Activated CD8-positive, alpha-beta memory T cell treated with anti-CD3 and anti-CD28 coated beads, Interleukin-2, amount 10 ng/mL, durations not matched to agents 7 days and 5 days (primary cell): ENCODE measurements around the gene CDC123. TPM values are rescaled to one million over a fixed set of nuclear protein-coding genes. Genes with fewer than 3 reads are reported as not detected.
A peak's percentile ranks its signal among the peaks of the same experiment; 100 is the strongest.
"Not testable (repeated sequence)": the region's sequence is repeated elsewhere in the genome, so short reads cannot be mapped to it uniquely, and the experiment has no call there.

Experiments
- ATAC-seq: fragments of 150-1000 bp; cut with Tn5 transposase; one replicate; pipeline ENCODE4 v1.10.0; 2021; ENCODE audit warnings: moderate library complexity
- CTCF ChIA-PET: fragments of 350-600 bp; sonication (Branson Sonifier 250); formaldehyde crosslinking; loops from one replicate; lab custom pipeline; 2021; ENCODE audit warnings: antibody characterized with exemption; lab: Charles Lee
- DNase-seq: peaks from one replicate; pipeline ENCODE4 v3.0.0-alpha.2; 2020
- H3K27ac Mint-ChIP-seq: one replicate; pipeline ENCODE4 v1.8.0; 2021; ENCODE audit warnings: mild to moderate bottlenecking, mixed read lengths
- H3K27me3 Mint-ChIP-seq: one replicate; pipeline ENCODE4 v1.8.0; 2021; ENCODE audit warnings: mixed read lengths
- H3K36me3 Mint-ChIP-seq: one replicate; pipeline ENCODE4 v1.8.0; 2021; ENCODE audit warnings: mild to moderate bottlenecking, mixed read lengths
- H3K4me1 Mint-ChIP-seq: one replicate; pipeline ENCODE4 v1.8.0; 2021; ENCODE audit warnings: mixed read lengths
- H3K4me3 Mint-ChIP-seq: one replicate; pipeline ENCODE4 v1.8.0; 2021; ENCODE audit warnings: mild to moderate bottlenecking, moderate library complexity, mixed read lengths
- H3K9me3 Mint-ChIP-seq: one replicate; pipeline ENCODE4 v1.8.0; 2022; ENCODE audit warnings: low read depth, mixed read lengths
- total RNA-seq, 2 experiments: library from RNA; stranded (reverse); gene quantifications; one replicate each; pipeline ENCODE4 v1.2.3, GENCODE V29; 2021

The CDC123 gene, protein sequence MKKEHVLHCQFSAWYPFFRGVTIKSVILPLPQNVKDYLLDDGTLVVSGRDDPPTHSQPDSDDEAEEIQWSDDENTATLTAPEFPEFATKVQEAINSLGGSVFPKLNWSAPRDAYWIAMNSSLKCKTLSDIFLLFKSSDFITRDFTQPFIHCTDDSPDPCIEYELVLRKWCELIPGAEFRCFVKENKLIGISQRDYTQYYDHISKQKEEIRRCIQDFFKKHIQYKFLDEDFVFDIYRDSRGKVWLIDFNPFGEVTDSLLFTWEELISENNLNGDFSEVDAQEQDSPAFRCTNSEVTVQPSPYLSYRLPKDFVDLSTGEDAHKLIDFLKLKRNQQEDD
- 100 to 1,000 TPM in 1 of 2 experiments, 10 to 100 TPM in 1; 95.2 to 130 TPM for total RNA-seq

DNA sequence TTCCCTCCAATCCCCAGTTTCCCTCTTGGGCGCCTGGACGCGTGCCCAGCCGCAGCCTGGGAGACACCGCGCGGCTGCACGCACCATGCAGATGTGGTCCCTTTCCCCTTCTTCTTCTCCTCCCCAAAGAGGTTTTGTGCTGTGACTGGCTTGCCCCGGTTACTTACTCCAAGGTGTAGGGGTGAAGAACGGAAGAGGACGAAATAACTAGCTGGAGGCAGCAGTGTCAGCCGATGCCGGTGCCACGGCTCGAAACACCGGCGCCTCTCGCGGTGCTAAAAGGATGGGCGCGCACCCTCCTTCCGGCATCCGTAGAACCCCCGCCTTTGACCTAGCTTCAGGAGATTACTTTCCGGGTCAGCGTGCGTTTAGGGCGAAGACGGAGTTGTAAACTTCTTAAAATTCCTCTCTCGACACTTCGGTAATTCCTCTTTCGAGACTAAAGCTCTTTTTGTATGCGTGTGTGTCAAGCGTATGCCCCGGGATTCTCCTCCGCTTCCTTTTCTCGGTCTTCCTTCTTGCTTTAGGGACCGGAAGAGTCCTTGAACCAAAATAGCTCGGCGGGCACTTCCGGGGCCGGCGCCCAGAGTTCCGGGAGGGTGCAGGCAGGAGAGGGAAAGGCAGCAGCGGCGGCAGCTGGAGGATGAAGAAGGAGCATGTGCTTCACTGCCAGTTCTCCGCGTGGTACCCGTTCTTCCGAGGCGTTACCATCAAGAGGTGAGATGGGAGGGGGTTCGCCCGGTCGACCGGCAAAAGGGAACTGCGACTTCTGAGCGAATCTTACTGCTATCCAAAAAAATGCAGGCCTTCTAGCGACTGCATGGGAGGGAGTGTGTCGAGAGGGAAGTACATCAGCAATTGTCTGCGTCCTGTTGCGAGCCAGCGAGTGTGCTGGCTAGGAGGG lies at the start of gene CDC123, which contains the start of gene NUDT5:
CDC123 (plus strand) TSS at position 586 of the 904 bp plus-strand sequence; CDS start at position 644, 58 bp downstream.
NUDT5 (minus strand) TSS at position 289 of the 904 bp plus-strand sequence. CDS start 9,600 bp downstream, outside the sequence.
- H3K4me1 Mint-ChIP-seq: peaks cover 57% of the 10 kb centered on the region
- peaks cover 36% of the 10 kb centered on the region for H3K36me3 Mint-ChIP-seq
- no peaks in the 10 kb centered on the region for H3K27me3 Mint-ChIP-seq

DNA sequence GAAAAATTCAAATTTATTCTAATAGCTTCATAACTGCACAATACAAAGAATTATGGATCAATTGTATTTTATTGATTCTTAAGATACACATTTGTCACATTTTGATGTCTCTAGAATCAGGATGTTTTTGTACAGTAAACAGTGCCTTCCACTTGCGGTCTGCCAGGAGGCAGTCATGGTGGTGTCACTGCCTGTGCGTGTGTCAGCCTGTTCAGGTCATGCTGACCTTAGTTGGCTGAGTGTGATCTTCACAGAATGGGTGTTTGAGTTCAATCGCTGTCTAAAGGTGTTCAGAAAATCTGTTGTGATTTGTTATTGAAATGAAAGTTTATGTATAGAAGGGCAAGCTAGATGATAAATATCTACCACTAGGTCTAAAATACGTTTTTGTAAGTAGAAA lies 45.8 kb upstream of the CDC123 start:
- Mint-ChIP-seq H3K4me1 (no peaks in the 10 kb centered on the region), H3K36me3 (peaks cover 19% of the 10 kb centered on the region), H3K27ac (no peak overlapping the region), H3K9me3 (no peaks in the 10 kb centered on the region), H3K27me3 (no peaks in the 10 kb centered on the region), H3K4me3 (no peak overlapping the region)
- CTCF ChIA-PET: no interaction called here
- ATAC-seq (no peak), DNase-seq (no peak)

More for the DNA sequence above, at the start of gene CDC123, which contains the start of gene NUDT5:
- CTCF ChIA-PET: interaction anchor here (0.7 to 2.1 kb wide), 6 partner anchors 12 to 153 kb away, joined by 3 to 15 read pairs (median 10); partner anchors contain the start of gene UPF2
- H3K27ac Mint-ChIP-seq: peak within 1 kb of the TSS; percentile 92
- H3K4me3 Mint-ChIP-seq: peak within 1 kb of the TSS; percentile 97
- H3K9me3 Mint-ChIP-seq: no peaks in the 10 kb centered on the region
- DNase-seq (peak; percentile 93), ATAC-seq (peak; percentile 94)

DNA sequence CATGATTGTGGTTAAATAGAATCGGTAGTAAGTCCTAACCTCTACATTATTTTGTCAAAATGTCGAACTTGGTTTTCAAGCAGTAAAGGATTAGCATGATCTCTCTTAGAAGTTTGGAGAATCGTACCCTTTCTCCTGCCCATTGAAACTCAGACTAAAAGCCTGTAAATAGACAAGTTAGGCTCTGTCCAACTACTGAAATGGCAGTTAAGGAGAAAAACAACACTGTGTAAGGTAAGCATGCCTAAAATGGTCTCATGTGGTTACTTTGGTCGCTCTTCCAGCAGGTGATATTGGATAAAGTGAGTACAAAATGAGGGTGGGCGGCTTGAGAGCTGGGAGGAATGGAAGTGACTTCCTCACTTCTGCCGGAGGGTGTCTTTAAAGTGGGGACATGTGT lies 41.5 kb upstream of the CDC123 start:
- CTCF ChIA-PET: interaction anchor here (2.1 kb wide), 1 partner anchor 13 kb away, joined by 6 read pairs; no protein-coding TSS in a partner anchor
- Mint-ChIP-seq H3K27me3 (no peaks in the 10 kb centered on the region), H3K4me1 (no peaks in the 10 kb centered on the region), H3K9me3 (no peaks in the 10 kb centered on the region), H3K27ac (no peak overlapping the region), H3K4me3 (no peak overlapping the region), H3K36me3 (peaks cover 13% of the 10 kb centered on the region)
- ATAC-seq (no peak), DNase-seq (peak; percentile 15)

DNA sequence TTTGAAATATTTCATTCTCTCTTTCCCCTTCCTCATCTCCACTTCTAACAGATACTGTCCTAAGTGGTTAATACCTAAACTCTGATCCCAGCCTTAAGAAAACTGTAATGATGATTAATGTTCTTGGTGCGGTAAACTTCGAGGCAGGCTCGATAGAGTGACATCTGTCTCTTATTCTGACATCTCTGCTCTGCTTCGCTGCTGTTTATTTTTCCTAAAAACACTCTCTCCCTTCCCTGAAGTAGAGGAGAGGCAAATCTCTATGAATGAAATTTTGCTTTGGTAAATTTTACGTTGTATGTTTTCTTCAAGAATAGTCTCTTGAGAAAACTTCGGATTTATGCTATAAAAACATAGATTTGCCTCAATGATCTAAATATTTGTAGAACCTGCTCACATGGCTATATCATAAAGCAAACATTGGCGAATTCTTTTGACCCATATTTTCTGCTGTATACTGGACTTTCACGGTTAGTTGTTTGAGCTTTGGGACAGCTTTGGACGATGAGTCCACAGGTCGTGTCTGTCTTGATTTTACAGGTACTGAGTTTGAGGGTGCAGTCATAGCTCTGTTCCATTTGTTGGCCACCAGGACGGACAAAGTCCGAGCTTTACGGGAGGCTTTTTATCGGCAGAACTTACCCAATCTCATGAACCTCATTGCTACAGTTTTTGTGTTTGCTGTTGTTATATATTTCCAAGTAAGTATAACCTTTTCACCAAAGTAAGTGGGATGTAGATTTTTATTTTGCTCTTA lies 39.4 kb upstream of the CDC123 start:
- H3K36me3 Mint-ChIP-seq: peaks cover 14% of the 10 kb centered on the region
- H3K27me3 Mint-ChIP-seq: no peaks in the 10 kb centered on the region
- no peak overlapping the region for H3K27ac Mint-ChIP-seq
- H3K9me3 Mint-ChIP-seq: no peaks in the 10 kb centered on the region
- no peak for ATAC-seq
- H3K4me3 Mint-ChIP-seq: no peak overlapping the region
- no peaks in the 10 kb centered on the region for H3K4me1 Mint-ChIP-seq
- peak; percentile 12 for DNase-seq
- CTCF ChIA-PET: interaction anchor here (1.6 kb wide), 1 partner anchor 11 kb away, joined by 3 read pairs; no protein-coding TSS in a partner anchor

DNA sequence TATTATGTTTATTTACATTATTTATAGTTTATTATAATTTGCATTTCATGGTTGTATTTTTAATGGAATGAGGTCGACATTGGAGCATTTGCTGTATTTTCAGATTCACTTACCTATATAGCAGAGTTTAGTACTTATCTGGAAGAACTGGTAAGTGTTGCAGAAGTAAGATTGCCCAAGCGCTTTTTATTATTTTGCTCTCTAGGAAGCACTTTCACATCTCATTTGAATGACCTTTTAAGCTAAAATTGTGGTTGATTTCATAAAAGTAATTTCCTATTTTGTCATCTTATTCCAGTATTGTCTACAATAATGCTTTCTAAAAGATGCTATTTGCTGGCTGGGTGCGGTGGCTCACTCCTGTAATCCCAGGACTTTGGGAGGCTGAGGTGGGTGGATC lies 37.9 kb upstream of the CDC123 start:
- Mint-ChIP-seq H3K27me3 (no peaks in the 10 kb centered on the region), H3K27ac (no peak overlapping the region), H3K36me3 (peaks cover 27% of the 10 kb centered on the region), H3K4me1 (no peaks in the 10 kb centered on the region), H3K9me3 (no peaks in the 10 kb centered on the region), H3K4me3 (no peak overlapping the region)
- DNase-seq (no peak), ATAC-seq (no peak)
- CTCF ChIA-PET: interaction anchor here (1.6 kb wide), 1 partner anchor 9 kb away, joined by 3 read pairs; no protein-coding TSS in a partner anchor

DNA sequence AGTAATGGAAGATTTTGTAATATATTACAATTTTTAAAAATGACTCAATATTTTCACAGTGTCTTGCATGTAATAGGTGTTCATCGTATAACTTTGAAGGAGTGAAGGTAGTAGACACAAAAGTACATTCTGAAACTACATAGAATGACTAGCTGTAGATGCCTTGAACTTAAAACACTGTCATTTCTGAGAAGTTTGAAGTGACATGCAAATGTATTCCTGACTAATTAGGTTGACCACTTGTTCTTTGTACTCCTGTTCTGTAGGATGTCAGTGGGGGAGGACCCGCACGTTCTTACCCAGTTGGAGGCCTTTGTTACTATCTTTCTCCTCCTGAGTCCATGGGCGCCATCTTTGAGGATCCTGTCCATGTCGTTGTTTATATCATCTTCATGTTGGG lies 35.3 kb upstream of the CDC123 start:
- Mint-ChIP-seq H3K27me3 (no peaks in the 10 kb centered on the region), H3K4me3 (no peak overlapping the region), H3K9me3 (no peaks in the 10 kb centered on the region), H3K4me1 (no peaks in the 10 kb centered on the region), H3K27ac (no peak overlapping the region), H3K36me3 (peaks cover 38% of the 10 kb centered on the region)
- DNase-seq (peak; percentile 36), ATAC-seq (no peak)
- CTCF ChIA-PET: interaction anchor here (0.5 kb wide), 1 partner anchor 13 kb away, joined by 3 read pairs; no protein-coding TSS in a partner anchor

GRCh38 chr10:12162927-12163326 lies 33.1 kb upstream of the CDC123 start:
- DNase-seq (peak; percentile 23), ATAC-seq (no peak)
- CTCF ChIA-PET: no interaction called here
- Mint-ChIP-seq H3K9me3 (no peaks in the 10 kb centered on the region), H3K27me3 (no peaks in the 10 kb centered on the region), H3K27ac (no peak overlapping the region), H3K36me3 (peaks cover 50% of the 10 kb centered on the region), H3K4me3 (no peak overlapping the region), H3K4me1 (no peaks in the 10 kb centered on the region)

DNA sequence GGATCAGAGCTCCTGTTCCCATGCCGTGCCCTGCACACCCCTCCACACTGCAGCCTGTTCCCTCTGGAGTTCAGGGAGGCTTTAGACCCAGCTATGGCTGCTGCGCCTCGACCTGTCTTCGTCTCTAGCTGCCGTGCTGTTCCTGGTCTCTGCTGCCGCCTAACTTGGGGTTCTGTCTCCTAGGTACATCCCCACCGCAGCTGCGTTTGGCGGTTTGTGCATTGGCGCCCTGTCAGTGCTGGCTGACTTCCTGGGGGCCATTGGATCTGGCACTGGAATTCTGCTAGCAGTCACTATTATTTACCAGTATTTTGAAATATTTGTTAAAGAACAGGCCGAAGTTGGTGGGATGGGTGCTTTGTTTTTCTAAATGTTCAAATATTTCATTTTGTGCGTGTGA lies 31.9 kb upstream of the CDC123 start:
- H3K4me3 Mint-ChIP-seq: no peak overlapping the region
- CTCF ChIA-PET: no interaction called here
- no peaks in the 10 kb centered on the region for H3K27me3 Mint-ChIP-seq
- H3K9me3 Mint-ChIP-seq: no peaks in the 10 kb centered on the region
- ATAC-seq: no peak
- H3K4me1 Mint-ChIP-seq: no peaks in the 10 kb centered on the region
- no peak overlapping the region for H3K27ac Mint-ChIP-seq
- H3K36me3 Mint-ChIP-seq: peaks cover 53% of the 10 kb centered on the region
- DNase-seq: no peak

GRCh38 chr10:12165036-12165435 lies 31.0 kb upstream of the CDC123 start:
- no peak for DNase-seq
- peak overlapping the region; percentile 10 for H3K27ac Mint-ChIP-seq
- H3K36me3 Mint-ChIP-seq: peaks cover 57% of the 10 kb centered on the region
- no peaks in the 10 kb centered on the region for H3K27me3 Mint-ChIP-seq
- H3K4me3 Mint-ChIP-seq: no peak overlapping the region
- no peaks in the 10 kb centered on the region for H3K4me1 Mint-ChIP-seq
- CTCF ChIA-PET: no interaction called here
- no peaks in the 10 kb centered on the region for H3K9me3 Mint-ChIP-seq
- no peak for ATAC-seq

GRCh38 chr10:12165999-12166775 lies 29.8 kb upstream of the CDC123 start:
- no peak overlapping the region for H3K4me3 Mint-ChIP-seq
- H3K9me3 Mint-ChIP-seq: no peaks in the 10 kb centered on the region
- DNase-seq: peak; percentile 5
- no peak for ATAC-seq
- H3K27me3 Mint-ChIP-seq: no peaks in the 10 kb centered on the region
- CTCF ChIA-PET: interaction anchor here (1.5 to 1.9 kb wide), 2 partner anchors 14 to 37 kb away, joined by 3 to 5 read pairs; no protein-coding TSS in a partner anchor
- peaks cover 56% of the 10 kb centered on the region for H3K36me3 Mint-ChIP-seq
- peak overlapping the region; percentile 42 for H3K27ac Mint-ChIP-seq
- H3K4me1 Mint-ChIP-seq: no peaks in the 10 kb centered on the region

GRCh38 chr10:12171512-12171911 lies 24.5 kb upstream of the CDC123 start:
- H3K4me1 Mint-ChIP-seq, H3K27ac Mint-ChIP-seq, H3K27me3 Mint-ChIP-seq, DNase-seq, CTCF ChIA-PET, H3K4me3 Mint-ChIP-seq, ATAC-seq, H3K9me3 Mint-ChIP-seq: not testable (repeated sequence)
- H3K36me3 Mint-ChIP-seq: peaks cover 47% of the 10 kb centered on the region

- ATAC-seq (no peak), DNase-seq (peak; percentile 40)
- H3K36me3 Mint-ChIP-seq: peaks cover 40% of the 10 kb centered on the region
- no peaks in the 10 kb centered on the region for H3K27me3 Mint-ChIP-seq
- peak overlapping the region; percentile 28 for H3K27ac Mint-ChIP-seq
- peaks cover 44% of the 10 kb centered on the region for H3K4me1 Mint-ChIP-seq
- H3K4me3 Mint-ChIP-seq: no peak overlapping the region
- CTCF ChIA-PET: interaction anchor here (1.5 kb wide), 1 partner anchor 48 kb away, joined by 3 read pairs; no protein-coding TSS in a partner anchor
- H3K9me3 Mint-ChIP-seq: peaks cover 4% of the 10 kb centered on the region
Measured at GRCh38 chr10:12177642-12178041, 18.3 kb upstream of the CDC123 start.
